Colonic mucosa (tissue), 4 donors: ENCODE measurements around the gene RAB40C. TPM values are rescaled to one million over a fixed set of nuclear protein-coding genes. Genes with fewer than 3 reads are reported as not detected.
A peak's percentile ranks its signal among the peaks of the same experiment; 100 is the strongest.

ENCODE experiments used
- DNase-seq: peaks from one replicate; pipeline ENCODE4 v3.0.0-alpha.2; 2020
- H3K27ac ChIP-seq: fragments of 200-600 bp; one replicate; pipeline ENCODE4 v1.8.0; 2021
- H3K27me3 ChIP-seq: fragments of 200-600 bp; one replicate; pipeline ENCODE4 v1.8.0; 2021
- H3K36me3 ChIP-seq: fragments of 200-600 bp; one replicate; pipeline ENCODE4 v1.8.0; 2021
- H3K4me1 ChIP-seq: fragments of 200-600 bp; one replicate; pipeline ENCODE4 v1.8.0; 2021; ENCODE audit warnings: mild to moderate bottlenecking
- H3K4me3 ChIP-seq: fragments of 200-600 bp; one replicate; pipeline ENCODE4 v1.8.0; 2021
- H3K9ac ChIP-seq, 2 donors: one replicate each; pipeline ENCODE4 v1.7.0; 2013; ENCODE audit warnings: control low read depth in 2 of 2, low read depth in 2 of 2, low read length in 2 of 2
- H3K9me3 ChIP-seq: fragments of 200-600 bp; one replicate; pipeline ENCODE4 v1.8.0; 2021
- CTCF ChIP-seq: fragments of 200-600 bp; IDR thresholded peaks from one replicate; pipeline ENCODE4 v1.8.0; 2022; ENCODE audit warnings: antibody characterized with exemption, mild to moderate bottlenecking
- intact Hi-C: fragments of 100-400 bp; cut with DNase I; formaldehyde crosslinking; loops from one replicate; pipeline ENCODE4 v1.14.1; 2022
- total RNA-seq, 2 donors: library from RNA; stranded (reverse); fragmentation: NEBNext Ultra II Directional in 1 of 2; extraction: Animal tissue kit (Norgen Biotek cat#: 25700) in 1 of 2; gene quantifications; one replicate each; pipeline ENCODE4 v1.2.1, GENCODE V29; 2021
- donor health status: healthy.
- donor health status: DM: no; HTN: no; CAD: no.
- donor health status: DM: no; HTN: no; CAD: no.

RAB40C gene
- total RNA-seq, 2 donors from 2014 or later: 34.9 to 38.5 TPM

GRCh38 chr16:565419-566330 lies 24.2 kb upstream of the RAB40C start:
- H3K9ac ChIP-seq: peak overlapping the region in 1 of 2 donors; percentile 1

GRCh38 chr16:566475-567372 lies 23.1 kb upstream of the RAB40C start, which contains the start of gene NHLRC4:
Gene NHLRC4, plus strand, starts transcription at chr16:567005. Its CDS starts 1,043 bp downstream, at chr16:568048.
- Histone ChIP-seq H3K9ac (peak within 1 kb of the TSS; percentile 9 to 57), H3K4me3 (peak within 1 kb of the TSS; percentile 19), H3K9me3 (no peaks in the 10 kb centered on the region), H3K36me3 (no peaks in the 10 kb centered on the region), H3K27ac (no peak within 1 kb of the TSS), H3K4me1 (peaks cover 20% of the 10 kb centered on the region), H3K27me3 (no peaks in the 10 kb centered on the region)
- TF ChIP-seq CTCF: no peak
- intact Hi-C loops: no loop called here
- DNase-seq: peak; percentile 76

More at GRCh38 chr16:565419-566330, 24.2 kb upstream of the RAB40C start:
- H3K4me1 ChIP-seq: peaks cover 20% of the 10 kb centered on the region
- no peaks in the 10 kb centered on the region for H3K9me3 ChIP-seq
- H3K27ac ChIP-seq: no peak overlapping the region
- intact Hi-C loops: no loop called here
- no peak for TF ChIP-seq CTCF
- peaks cover 7% of the 10 kb centered on the region for H3K27me3 ChIP-seq
- no peaks in the 10 kb centered on the region for H3K36me3 ChIP-seq
- no peak for DNase-seq
- no peak overlapping the region for H3K4me3 ChIP-seq

- H3K9ac ChIP-seq: peak overlapping the region; percentile 9 to 57
- H3K4me1 ChIP-seq: peaks cover 20% of the 10 kb centered on the region
- DNase-seq: no peak
Observed at GRCh38 chr16:567373-568256, 22.3 kb upstream of the RAB40C start.

GRCh38 chr16:568401-569258 lies 21.2 kb upstream of the RAB40C start:
- Histone ChIP-seq H3K4me3 (peak overlapping the region; percentile 84), H3K9me3 (no peaks in the 10 kb centered on the region), H3K9ac (peak overlapping the region; percentile 71 to 74), H3K36me3 (no peaks in the 10 kb centered on the region), H3K27me3 (no peaks in the 10 kb centered on the region), H3K4me1 (peaks cover 20% of the 10 kb centered on the region), H3K27ac (no peak overlapping the region)
- intact Hi-C loops: no loop called here
- no peak for TF ChIP-seq CTCF
- DNase-seq: peak; percentile 62

More at GRCh38 chr16:567373-568256, 22.3 kb upstream of the RAB40C start:
- Histone ChIP-seq H3K27me3 (no peaks in the 10 kb centered on the region), H3K36me3 (no peaks in the 10 kb centered on the region), H3K4me3 (peak overlapping the region; percentile 19), H3K27ac (no peak overlapping the region), H3K9me3 (no peaks in the 10 kb centered on the region)
- TF ChIP-seq CTCF: no peak
- intact Hi-C loops: no loop called here
